GM10266 (cell line): Measurements from ENCODE around the gene C9orf72.

ENCODE experiments used
- DNase-seq: peaks from one replicate; pipeline ENCODE4 v3.0.0; 2012; ENCODE audit errors: extremely low spot score
- CTCF ChIP-seq: IDR thresholded peaks from 2 replicates; pipeline ENCODE4 v1.5.1; 2012; ENCODE audit warnings: mild to moderate bottlenecking, low read depth; ENCODE audit not compliant: control insufficient read depth, insufficient read depth; ENCODE audit errors: missing control alignments

Gene C9orf72

GRCh38 chr9:27591672-27592071 lies 18.4 kb upstream of the C9orf72 start:
- no peak for DNase-seq
- no peak for TF ChIP-seq CTCF

- TF ChIP-seq CTCF, result no peak
- DNase-seq, result no peak
These were observed 17.8 kb upstream of the C9orf72 start for GRCh38 chr9:27591093-27591492.

- no peak for TF ChIP-seq CTCF
- no peak for DNase-seq
These were observed 17.4 kb upstream of the C9orf72 start for GRCh38 chr9:27590651-27591050.

GRCh38 chr9:27589462-27589861 lies 16.2 kb upstream of the C9orf72 start:
- no peak for DNase-seq
- TF ChIP-seq CTCF, result no peak

- DNase-seq, result no peak
- TF ChIP-seq CTCF, result no peak
These were observed 13.0 kb upstream of the C9orf72 start for GRCh38 chr9:27586304-27586703.

GRCh38 chr9:27584931-27585330 lies 11.7 kb upstream of the C9orf72 start:
- no peak for DNase-seq
- no peak for TF ChIP-seq CTCF

- no peak for TF ChIP-seq CTCF
- no peak for DNase-seq
These were observed 9.5 kb upstream of the C9orf72 start for GRCh38 chr9:27582794-27583193.

- no peak for DNase-seq
- TF ChIP-seq CTCF, result no peak
These were observed 8.5 kb upstream of the C9orf72 start for GRCh38 chr9:27581826-27582225.
